DMS79 (cell line): Measurements from ENCODE around the gene SMG9.
A peak's percentile ranks its signal among the peaks of the same experiment; 100 is the strongest.

Experiments used
- DNase-seq: peaks from one replicate; lab custom pipeline; 2025; lab: John Stamatoyannopoulos, UW

SMG9 gene

DNA sequence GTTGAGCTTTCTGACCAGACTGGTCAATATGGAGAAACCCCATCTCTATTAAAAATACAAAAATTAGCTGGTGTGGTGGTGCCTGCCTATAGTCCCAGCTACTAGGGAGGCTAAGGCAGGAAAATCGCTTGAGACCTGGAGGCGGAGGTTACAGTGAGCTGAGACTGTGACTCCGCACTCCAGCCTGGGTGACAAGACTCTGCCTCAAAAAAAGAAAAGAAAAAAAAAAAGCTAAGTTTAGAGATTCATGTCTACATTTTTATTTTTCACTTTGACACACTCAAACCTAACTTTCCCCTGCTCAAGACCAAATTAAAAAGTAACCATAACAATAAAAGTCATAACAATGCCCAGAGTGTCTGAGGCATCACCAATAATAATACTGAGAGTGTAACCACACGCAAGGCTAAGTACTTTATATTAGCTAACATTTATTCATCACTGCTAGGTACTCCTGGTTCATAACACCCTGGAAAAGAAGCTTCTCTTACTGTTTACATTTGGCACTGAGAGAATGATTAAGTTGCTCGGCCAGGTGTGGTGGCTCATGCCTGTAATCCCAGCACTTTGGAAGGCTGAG lies 33.2 kb downstream of the SMG9 start:
- DNase-seq: no peak

DNA sequence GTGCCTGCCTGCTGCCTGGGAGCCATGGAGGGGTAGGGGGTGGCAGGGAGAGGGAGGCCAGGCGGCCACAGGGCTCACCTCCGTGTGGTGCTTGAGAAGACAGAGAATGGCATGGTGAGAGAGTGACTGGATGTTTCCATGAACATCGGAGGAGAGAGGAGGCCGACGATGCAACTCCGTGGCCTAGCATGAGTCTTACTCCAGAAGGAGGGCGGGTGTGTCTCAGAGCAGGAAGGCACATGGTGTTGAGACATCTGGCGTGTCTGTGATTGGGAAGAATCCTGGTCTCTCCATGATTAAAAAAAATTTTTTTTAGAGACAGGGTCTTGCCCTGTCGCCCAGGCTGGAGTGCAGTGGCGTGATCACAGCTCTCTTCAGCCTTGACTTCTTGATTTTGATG lies 33.8 kb downstream of the SMG9 start:
- DNase-seq: no peak

DNA sequence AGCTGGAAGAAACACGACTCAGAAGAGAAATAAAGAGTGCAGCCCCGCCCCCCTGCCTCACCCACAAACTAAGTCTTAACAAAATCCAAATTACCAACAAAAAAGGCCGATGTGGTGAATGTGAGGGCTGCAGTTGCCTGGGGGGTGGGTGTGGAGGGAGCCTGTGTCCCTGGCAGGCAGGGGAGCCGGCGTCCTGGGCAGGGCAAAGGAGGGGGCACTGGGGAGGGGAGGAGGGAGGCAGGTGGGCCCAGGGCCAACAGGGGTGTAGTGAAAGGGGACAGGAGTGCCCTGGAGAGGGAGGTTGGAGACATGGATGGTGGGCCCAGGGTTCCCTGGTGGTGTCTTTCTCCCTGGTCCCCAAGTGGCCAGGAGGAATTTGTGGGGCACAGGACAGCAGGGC lies 34.8 kb downstream of the SMG9 start:
- DNase-seq: no peak

DNA sequence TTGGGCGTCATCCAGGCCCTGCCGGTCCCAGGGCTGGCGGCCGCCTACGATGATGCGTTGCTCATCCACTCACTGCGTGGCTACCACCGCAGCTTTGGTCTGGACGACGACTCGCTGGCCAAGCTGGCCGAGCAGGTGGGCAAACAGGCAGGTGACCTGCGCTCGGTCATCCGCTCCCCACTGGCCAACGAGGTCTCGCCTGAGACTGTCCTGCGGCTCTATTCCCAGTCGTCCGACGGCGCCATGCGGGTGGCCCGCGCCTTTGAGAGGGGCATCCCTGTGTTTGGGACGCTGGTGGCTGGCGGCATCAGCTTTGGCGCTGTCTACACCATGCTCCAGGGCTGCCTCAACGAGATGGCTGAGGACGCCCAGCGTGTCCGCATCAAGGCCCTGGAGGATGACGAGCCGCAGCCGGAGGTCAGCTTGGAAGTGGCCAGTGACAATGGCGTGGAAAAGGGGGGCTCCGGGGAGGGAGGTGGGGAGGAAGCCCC lies 35.3 kb downstream of the SMG9 start:
- DNase-seq: no peak

DNA sequence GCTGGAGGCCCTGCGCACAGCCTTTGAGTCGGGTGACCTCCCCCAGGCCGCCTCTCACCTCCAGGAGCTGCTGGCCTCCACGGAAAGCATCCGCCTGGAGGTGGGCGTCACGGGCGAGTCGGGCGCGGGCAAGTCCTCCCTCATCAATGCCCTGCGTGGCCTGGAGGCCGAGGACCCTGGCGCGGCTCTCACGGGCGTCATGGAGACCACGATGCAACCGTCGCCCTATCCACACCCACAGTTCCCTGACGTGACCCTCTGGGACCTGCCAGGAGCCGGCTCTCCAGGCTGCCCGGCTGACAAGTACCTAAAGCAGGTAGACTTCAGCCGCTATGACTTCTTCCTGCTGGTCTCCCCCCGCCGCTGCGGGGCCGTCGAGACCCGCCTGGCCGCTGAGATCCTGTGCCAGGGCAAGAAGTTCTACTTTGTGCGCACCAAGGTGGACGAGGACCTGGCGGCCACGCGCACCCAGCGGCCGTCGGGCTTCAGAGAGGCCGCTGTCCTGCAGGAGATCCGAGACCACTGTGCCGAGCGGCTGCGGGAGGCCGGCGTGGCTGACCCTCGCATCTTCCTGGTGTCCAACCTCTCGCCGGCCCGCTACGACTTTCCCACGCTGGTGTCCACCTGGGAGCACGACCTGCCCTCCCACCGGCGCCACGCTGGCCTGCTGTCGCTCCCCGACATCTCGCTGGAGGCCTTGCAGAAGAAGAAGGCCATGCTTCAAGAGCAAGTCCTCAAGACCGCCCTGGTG lies 36.0 kb downstream of the SMG9 start:
- no peak for DNase-seq

DNA sequence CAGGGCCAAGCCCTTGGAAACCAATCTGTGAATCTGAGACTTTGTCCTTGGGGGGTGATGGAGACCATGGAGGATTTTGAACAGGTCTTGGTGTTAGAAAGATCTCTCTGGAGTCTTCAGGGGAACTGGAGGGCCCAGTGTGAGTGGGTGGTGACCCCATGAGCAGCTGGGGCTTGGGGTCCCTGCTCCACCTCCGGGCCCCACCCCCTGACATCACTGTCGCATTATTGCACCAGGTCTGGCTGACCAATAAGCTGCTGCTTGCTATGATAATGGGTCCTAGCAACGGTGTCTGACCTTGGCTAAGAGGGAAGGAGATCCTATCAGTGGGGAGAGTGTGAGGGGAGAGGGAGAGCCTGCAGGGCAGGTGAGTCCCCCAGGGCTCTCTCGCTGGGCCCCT lies 39.0 kb downstream of the SMG9 start, which contains the start of gene IRGC:
IRGC (plus strand) TSS at position 301 of the 400 bp plus-strand sequence. CDS start 2,483 bp downstream, outside the sequence.
- DNase-seq: no peak

DNA sequence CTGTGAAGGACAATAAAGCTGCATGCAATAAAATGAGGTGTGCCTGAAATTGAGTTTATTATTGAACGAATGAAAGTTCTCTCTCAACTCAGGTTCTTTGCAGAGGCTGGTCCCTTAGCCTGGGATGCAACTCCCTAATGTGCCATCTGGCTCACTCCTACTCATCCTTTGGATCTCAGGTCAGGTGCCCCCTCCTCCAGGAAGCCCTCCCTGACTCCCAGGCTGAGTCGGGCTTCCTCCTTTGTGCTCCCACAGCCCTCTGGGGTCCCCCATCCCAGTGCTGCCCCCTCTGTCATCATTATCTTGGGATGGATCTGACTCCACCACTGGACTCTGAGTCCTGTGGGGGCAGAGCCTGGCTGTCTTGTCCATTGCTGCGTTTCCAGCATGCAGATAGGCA lies 41.6 kb downstream of the SMG9 start:
- DNase-seq: no peak

DNA sequence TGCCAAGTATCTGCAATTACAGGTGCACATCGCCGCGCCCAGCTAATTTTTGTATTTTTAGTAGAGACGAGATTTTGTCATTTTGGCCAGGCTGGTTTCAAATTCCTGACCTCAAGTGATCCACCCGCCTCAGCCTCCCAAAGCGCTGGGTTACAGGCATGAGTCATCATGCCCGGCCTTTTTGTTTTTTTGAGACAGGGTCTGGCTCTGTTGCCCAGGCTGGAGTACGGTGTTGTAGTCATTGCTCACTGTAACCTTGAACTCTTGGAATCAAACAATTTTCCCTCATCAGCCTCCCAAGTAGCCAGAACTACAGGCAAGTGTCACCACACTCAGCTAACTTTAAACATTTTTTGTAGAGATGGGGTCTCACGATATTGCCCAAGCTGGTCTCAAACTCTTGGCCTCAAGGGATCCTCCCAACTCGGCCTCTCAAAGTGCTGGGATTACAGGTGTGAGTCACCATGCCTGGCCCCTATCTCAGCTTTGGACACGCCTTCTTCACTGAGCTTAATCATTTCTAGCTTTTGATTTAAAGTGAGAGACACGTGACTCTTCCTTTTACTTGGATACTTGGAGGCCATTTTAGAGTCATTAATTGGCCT lies 42.9 kb downstream of the SMG9 start:
- no peak for DNase-seq

DNA sequence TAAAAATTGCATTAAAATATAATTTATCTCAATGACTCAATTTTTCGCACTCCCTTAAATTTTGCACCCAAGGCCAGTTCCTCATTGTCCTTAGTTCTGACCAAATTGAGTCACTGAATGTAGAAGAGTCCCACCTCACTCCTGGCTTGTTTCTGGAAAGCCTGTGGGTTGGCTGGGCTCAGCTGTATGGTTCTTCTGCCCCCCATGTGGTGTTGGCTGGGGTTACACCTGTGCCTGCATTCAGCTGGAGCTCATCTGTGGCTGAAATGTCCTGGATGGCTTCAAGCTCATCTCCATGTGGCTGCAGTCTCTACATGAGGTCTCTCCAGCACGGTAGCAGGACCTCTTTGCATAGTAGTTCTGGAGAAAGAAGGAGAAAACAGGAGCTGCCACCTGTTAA lies 46.0 kb downstream of the SMG9 start:
- no peak for DNase-seq

DNA sequence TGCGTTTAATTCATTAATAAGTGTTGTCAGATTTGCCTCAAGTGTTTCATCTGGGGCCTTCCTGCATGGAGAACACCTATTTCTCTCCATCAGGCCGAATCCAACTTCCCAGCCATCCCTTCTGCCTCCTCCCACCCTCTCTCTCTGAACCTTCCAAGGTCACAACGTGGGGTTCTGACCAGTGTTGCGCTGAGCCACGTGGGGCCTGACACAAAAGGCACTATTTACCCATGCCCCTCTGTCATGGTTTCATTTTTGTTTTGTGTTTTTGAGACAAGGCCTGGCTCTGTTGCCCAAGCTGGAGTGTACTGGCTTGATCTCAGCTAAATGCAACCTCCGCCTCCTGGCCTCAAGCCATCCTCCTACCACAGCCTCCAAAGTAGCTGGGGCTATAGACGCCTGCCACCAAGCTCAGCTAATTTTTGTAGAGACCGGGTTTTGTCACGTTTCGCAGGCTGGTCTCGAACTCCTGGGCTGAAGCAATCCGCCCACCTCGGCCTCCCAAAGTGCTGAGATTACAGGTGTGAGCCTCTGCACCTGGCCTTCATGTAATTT lies 47.5 kb downstream of the SMG9 start:
- DNase-seq: no peak

DNA sequence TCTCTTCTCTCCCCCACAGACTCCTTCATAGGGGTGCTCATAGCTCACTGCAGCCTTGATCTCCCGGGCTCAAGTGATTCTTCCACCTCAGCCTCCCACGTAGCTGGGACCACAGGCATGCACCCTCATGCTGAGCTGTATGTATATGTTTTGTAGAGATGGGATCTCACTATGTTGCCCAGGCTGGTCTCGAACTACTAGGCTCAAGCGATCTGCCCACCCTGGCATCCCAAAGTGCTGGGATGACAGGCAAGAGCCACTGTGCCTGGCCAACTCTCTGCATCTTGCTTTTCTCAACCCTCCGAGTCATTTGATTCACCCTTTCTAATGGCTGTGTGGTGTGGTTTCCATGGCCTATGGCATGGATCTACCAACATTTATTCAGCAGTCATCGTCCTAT lies 49.0 kb downstream of the SMG9 start:
- DNase-seq: no peak

DNA sequence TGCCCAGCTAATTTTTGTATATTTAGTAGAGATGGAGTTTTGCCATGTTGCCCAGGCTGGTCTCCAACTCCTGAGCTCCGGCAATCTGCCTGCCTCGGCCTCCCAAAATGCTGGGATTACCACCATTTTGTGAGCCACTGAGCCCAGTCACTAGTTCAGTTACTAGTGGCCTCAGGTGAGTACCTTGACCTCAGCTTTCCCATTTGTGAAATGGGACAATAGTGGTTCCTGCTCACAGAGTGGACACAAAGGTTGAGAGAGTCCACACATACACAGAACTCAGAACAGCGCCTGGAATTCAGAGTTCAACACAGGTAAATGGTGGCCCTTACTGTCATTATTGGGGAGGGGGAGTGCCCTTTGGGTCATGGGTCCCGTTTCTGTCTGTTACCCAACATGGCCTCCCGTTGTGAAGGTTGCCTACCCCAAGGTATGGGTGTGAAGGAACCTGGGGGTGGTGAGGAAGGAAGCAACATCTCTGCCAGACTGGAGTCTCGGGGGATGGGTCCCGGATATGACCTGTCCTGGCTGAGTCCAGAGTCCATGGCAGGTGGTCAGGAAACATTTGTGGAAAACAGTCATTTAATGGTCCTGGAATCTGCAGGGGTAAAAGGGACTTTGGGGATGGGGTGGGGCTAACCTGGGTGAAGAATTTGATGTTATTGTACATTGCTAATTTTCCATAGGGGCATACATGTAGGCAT lies 50.6 kb downstream of the SMG9 start:
- no peak for DNase-seq

DNA sequence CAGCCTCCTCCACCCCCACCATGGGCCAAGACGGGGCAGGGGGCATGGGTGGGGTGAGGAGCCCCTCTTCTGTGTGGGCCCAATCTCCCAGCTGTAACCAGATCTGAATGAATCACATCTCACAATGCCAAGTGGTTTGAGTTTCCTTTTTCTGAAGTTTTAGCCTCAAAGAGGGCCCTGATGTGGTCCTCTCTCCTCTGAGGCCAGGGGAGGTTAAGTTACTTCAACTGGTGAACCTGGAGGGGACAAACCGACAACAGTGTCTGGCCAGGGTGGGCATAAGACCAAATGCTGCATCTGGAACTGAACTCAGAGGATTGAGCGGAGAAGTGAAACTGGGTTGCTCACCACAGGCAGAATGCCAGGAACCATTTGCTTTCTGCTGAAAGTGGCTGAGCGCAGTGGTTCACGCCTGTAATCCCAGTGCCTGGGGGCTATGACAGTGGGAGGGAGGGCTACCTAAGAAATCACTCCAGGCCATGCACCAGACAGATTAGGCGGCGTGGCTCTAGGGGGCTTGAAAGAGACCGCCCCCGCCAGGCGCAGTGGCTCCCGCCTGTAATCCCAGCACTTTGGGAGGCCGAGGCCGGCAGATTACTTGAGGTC lies 54.3 kb downstream of the SMG9 start:
- DNase-seq: no peak

DNA sequence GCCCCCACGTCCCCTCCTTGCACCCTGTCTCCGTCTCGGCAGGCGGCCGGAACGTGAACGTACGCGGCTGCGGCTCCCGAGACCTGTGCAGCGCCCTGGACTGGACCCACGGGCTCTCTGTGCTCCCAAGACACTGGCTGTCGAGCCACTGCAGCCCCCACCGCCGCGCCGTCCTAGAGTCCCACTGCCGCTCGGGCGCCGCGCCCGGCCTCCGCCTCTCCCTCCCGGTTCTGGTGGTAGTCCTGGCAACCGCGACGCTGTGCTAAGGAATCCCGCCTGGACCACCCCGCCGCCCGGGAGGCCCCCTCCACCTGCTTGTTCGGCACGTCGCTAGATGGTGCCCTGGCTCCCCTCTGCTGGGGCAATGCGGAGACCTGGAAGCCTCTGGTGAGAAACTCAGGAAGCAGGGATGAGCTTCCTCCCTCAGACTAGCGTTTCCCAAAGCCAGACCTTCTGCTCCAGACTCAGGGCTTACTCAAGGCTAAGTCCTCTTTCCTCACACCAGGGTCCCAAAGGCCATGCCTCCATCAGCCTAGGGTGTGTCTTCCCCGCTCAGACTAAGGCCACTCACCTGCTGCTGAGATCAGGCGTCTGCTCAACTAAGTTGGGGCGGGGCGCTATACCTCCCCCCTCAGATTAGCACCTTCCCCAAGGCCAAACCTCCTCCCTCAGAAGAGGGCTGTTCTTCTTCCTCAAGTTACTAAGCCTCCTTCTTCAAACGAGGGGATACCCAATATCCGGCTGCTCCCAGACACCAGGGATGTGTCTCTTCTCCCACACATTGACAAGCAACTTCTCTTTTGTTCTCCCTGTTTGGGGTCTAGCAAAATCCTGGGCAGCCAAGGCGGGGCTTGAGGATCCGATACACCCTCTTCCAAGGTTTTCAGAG lies 55.0 kb downstream of the SMG9 start:
- peak; percentile 35 for DNase-seq

DNA sequence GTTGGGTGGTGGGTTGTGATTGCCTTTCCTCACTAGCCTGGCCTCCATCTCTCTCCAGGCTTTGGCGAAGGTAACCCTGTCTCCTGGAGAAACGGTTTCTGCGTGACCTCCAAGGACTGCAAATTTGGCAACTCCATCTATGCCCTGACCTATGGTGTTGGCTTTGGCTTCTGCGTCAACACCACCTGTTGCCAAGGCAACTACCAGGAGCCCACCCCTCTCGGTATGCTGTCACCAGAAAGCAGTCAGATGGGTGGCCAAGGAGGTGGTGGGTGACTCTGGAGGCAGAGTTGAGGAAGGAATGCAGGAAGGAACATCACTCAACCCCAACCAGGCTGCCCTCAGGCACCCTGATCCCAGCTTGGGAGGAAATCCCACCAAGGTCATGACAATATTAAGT lies 57.5 kb downstream of the SMG9 start:
- no peak for DNase-seq

DNA sequence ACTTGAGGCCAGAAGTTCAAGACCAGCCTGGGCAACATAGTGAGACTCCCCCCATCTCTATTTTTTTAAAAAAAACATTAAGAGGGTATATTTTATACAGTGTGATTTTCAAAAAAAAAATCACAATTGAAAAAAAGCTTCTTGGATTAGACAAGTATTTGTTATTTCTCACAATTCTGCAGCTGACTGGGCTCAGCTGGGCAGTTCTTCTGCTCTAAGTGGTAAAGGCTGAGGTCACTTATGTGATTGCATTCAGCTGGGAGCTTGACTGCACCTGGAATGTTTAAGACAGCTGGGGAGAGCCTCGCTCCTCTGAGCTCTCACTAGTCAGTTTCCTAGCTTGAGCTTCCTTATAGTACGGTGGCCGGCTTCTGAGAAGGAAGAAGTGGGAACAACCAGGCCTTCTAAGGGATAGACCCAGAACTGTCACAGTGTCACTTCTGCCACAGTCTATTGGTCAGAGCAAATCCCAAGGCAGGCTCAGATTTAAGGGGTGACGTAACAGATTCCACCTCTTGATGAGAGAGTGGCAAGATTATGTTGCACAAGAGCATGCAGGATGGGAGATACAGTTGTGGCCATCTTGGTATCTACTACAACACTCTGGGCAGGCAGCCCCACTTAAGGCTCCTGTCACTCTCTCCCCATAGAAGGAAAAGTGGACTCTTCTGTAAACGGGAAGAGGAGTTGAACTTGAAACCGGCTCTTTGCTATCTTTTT lies 58.6 kb downstream of the SMG9 start:
- DNase-seq: no peak

DNA sequence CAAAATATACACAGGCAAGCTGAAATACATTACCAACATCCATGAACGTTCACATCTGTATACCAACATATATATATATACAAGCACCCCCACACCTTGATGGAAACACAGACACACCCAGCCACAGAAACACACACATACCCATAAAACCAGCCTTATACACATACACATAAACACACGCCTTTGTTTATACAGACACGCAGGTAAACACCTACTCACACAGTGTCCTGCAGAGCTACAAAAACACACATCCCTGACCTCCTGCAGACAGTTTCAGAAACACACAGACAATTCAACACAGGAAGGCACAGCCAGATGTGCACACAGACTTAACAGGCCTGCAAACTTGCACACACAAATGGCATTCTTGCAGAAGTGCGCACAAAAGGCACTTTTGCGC lies 60.2 kb downstream of the SMG9 start:
- no peak for DNase-seq

DNA sequence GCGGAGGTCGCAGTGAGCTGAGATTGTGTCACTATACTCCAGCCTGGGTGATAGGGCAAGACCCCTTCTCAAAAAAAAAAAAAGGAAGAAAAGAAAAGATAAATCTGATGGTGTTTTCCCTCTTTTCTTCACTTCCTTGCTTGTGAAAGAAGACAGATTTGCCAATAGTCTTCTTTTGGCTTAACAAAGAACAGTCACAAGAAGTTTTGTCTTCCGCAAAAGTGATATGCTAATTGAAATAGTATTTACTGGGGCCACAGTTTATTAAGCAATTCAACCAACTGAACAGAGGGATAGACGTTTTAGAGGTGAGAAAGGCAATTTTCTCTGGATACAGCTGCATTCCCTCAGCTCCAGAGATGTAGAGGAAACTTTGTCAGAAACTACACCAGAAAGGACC lies 61.9 kb downstream of the SMG9 start:
- no peak for DNase-seq

DNA sequence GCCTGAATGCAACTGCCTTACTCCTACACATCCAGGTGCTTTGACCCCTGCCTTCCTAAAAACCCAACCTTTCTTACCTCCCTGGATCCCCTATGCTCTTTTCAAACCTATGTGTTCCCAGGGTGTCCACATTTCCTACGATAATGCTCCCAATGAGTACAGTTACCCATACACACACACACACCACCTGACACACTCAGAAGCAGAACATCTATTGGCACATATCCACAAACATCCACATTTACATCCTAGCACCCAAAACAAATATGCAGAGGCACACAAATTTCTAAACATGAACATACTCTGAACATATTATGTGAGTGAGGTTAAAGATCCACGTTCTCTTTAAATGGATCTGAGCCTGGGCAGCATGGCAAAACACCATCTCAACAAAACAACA lies 62.4 kb downstream of the SMG9 start:
- no peak for DNase-seq

DNA sequence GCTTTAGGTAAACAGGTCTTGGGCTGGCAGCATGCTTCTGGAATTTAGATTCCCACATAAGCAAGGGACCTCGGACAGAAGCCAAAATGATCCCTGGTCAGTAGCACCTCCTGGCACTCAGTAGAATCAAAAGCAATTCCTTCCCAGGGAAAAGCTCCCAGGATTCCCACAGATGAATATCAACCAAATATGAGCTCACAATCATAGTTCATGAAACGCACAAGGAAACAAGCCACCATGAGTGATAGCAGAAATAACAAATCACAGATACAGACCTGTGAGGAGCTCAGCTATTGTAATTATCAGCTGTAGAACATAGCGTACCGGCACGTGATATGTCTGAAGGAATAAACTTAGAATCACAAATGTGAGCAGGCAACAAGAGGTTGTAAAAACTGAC lies 63.0 kb downstream of the SMG9 start:
- no peak for DNase-seq
